Fibroblast of mammary gland (primary cell): ENCODE results near the gene PGA4.
"Not testable (repeated sequence)": the region's sequence is repeated elsewhere in the genome, so short reads cannot be mapped to it uniquely, and the experiment has no call there.

Experiments used
- DNase-seq: peaks from one replicate; pipeline ENCODE4 v3.0.0-alpha.2; 2010; ENCODE audit warnings: low read depth
- H3K4me3 ChIP-seq: 2 replicates; pipeline ENCODE4 v1.5.1; 2011; ENCODE audit warnings: low read depth, mild to moderate bottlenecking, low read length, moderate library complexity; ENCODE audit not compliant: control insufficient read depth
- CTCF ChIP-seq: conservative IDR thresholded peaks from 2 replicates; pipeline ENCODE4 v1.5.1; 2011; ENCODE audit warnings: low read depth, low read length, inconsistent platforms; ENCODE audit not compliant: control insufficient read depth, insufficient read depth

Gene PGA4

GRCh38 chr11:61194169-61194671, 27.9 kb upstream of the PGA4 start:
- TF ChIP-seq CTCF = no peak
- no peak overlapping the region for H3K4me3 ChIP-seq
- no peak for DNase-seq

- TF ChIP-seq CTCF = no peak
- DNase-seq = no peak
- H3K4me3 ChIP-seq = no peak overlapping the region
Measured at GRCh38 chr11:61194981-61195695, 27.0 kb upstream of the PGA4 start.

GRCh38 chr11:61195719-61196118, 26.4 kb upstream of the PGA4 start:
- TF ChIP-seq CTCF = no peak
- DNase-seq = no peak
- H3K4me3 ChIP-seq = no peak overlapping the region

GRCh38 chr11:61198361-61198760, 23.8 kb upstream of the PGA4 start:
- DNase-seq = no peak
- TF ChIP-seq CTCF = no peak
- H3K4me3 ChIP-seq = no peak overlapping the region

- DNase-seq = no peak
- TF ChIP-seq CTCF = no peak
- H3K4me3 ChIP-seq = no peak overlapping the region
Measured at GRCh38 chr11:61198948-61199523, 23.1 kb upstream of the PGA4 start.

- no peak overlapping the region for H3K4me3 ChIP-seq
- no peak for DNase-seq
- no peak for TF ChIP-seq CTCF
Measured at GRCh38 chr11:61201476-61201875, 20.7 kb upstream of the PGA4 start.

- not testable (repeated sequence) for H3K4me3 ChIP-seq, DNase-seq
Measured at GRCh38 chr11:61202950-61203746, 19.0 kb upstream of the PGA4 start, which contains the start of gene PGA3. PGA3 (plus strand) TSS chr11:61203515; CDS start chr11:61203565, 50 bp downstream.

- H3K4me3 ChIP-seq, DNase-seq: not testable (repeated sequence)
Measured at GRCh38 chr11:61203873-61204272, 18.3 kb upstream of the PGA4 start.

- DNase-seq, H3K4me3 ChIP-seq: not testable (repeated sequence)
Measured at GRCh38 chr11:61204502-61205059, 17.6 kb upstream of the PGA4 start.

GRCh38 chr11:61207636-61208310, 14.4 kb upstream of the PGA4 start:
- not testable (repeated sequence) for H3K4me3 ChIP-seq, DNase-seq
